CD4-positive, alpha-beta T cell treated with Interleukin-10 for 1 hour (primary cell): ENCODE results near the gene GOLGA6L6.
"Not testable (repeated sequence)": the region's sequence is repeated elsewhere in the genome, so short reads cannot be mapped to it uniquely, and the experiment has no call there.

Experiments used
- DNase-seq: peaks from one replicate; pipeline ENCODE4 v3.0.0-alpha.2; 2020

Gene GOLGA6L6, protein sequence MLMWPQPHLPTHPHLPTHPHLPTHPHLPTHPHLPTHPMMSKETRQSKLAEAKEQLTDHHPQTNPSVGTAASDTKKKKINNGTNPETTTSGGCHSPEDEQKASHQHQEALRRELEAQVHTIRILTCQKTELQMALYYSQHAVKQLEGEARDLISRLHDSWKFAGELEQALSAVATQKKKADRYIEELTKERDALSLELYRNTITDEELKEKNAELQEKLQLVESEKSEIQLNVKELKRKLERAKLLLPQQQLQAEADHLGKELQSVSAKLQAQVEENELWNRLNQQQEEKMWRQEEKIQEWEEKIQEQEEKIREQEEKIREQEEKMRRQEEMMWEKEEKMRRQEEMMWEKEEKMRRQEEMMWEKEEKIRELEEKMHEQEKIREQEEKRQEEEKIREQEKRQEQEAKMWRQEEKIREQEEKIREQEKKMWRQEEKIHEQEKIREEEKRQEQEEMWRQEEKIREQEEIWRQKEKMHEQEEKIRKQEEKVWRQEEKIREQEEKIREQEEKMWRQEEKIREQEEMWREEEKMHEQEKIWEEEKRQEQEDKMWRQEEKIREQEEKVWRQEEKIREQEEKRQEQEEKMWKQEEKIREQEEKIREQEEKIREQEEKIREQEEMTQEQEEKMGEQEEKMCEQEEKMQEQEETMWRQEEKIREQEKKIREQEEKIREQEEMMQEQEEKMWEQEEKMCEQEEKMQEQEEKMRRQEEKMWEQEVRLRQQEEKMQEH

DNA sequence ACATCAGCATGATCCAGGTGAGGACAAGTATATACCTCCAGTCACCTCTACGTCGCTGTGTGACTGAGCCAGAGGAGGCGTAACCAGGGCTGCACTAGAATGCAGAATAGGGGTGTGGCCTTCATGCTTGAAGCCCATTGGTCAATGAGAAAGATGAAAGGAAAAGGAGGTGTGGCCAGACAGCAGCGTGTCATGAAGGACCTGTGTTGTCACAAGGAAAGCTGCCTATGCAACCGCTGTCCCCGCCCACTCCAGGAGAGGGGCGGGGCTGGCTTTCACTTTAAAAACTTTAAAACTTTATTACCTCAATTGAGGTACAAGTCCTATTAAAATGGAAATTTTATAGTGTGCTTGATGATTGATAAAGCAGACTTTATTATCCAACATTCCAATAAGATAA lies at the start of gene GOLGA6L6:
Gene GOLGA6L6, minus strand, starts transcription at position 101 of the 400 bp plus-strand sequence. Its CDS starts 91 bp downstream, at position 10.
- not testable (repeated sequence) for DNase-seq

- not testable (repeated sequence) for DNase-seq
Observed at GRCh38 chr15:20590069-20590468, 48.5 kb upstream of the GOLGA6L6 start.

GRCh38 chr15:20586821-20587220 lies 45.2 kb upstream of the GOLGA6L6 start:
- not testable (repeated sequence) for DNase-seq

- DNase-seq, result not testable (repeated sequence)
Observed at GRCh38 chr15:20582726-20583115, 41.1 kb upstream of the GOLGA6L6 start.

DNA sequence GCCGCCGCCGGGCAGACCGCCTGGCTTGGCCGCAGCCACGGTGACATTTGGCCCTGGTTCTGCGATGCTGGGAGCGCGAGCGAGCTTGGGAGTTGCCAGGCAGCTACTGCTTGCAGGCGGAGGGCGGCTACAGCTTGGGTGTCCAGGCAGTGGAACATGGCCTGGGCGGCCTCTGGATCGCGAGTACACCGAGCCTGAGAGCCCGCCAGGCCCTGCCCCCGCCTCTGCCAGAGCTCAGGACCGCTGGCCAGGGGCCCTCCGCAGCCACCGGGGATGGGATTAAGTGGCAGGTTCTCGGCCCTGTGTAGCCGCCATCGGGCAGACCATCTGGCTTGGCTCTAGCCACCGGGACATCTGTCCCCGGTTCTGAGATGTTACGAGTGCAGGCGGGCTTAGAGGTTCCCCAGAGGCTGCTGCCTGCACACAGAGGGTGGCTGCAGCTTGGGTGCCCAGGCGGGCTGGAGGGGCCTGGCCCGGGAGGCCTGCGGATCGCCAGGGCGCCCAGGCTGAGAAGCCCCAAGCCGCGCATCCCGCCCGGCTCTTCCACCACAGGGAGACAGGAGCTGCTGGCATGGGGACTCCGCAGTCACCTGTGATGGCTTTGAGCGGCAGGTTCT lies 40.6 kb upstream of the GOLGA6L6 start:
- DNase-seq, result not testable (repeated sequence)

GRCh38 chr15:20581261-20582108 lies 39.9 kb upstream of the GOLGA6L6 start:
- DNase-seq, result not testable (repeated sequence)

DNA sequence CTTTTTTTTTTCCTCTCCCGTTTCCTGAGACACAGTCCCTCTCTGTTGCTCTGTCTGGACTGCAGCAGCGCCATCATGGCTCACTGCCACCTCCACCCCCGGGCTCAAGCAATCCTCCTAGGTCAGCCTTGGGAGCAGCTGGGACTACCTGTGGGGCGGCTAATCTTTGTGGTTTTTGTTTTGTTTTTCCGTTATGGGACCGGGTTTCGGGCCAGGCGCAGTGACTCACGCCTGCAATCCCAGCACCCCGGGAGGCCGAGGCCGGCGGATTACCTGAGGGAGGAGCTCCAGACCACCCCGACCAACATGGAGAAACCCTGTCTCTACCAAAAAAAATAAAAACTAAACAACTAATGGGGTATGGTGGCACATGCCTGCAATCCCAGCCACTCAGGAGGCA lies 38.1 kb upstream of the GOLGA6L6 start:
- not testable (repeated sequence) for DNase-seq

GRCh38 chr15:20551289-20551688 lies 9.7 kb upstream of the GOLGA6L6 start:
- DNase-seq, result not testable (repeated sequence)

DNA sequence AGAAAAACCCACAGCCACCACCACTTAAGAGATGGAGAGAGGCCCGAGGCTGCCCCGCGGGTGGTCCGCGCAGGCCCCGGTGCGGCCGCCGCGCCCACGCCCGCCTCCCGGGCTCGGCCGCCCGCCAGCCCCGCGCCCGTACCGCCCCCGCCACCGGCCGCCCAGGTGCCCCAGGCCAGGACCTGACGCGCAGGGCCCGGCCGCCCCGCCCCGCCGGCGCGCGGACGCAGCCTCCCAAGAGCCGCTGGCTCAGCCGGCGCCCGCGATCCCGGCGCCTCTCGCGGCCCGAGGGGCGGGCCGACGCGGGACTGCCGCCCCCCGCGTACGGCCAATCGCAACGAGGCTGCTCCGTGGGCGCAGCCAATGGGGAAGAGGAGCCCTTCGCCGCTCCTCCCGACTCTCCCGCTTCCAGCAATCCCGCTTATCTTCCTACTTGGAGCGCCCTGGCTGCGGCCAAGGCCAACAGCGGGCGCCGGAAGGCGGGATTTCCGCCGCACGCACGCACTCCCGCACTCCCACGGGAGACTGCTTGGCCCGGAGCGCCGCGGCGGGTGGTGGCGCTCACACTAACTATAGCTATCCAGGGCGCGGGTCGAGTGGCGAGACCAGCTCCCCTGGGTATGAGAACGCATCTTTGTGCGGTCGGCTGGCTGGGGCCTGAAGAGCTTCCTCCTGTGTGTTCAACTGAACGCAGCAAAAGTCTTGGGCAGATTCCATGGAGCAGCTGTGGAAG lies 35.5 kb downstream of the GOLGA6L6 start:
- not testable (repeated sequence) for DNase-seq

DNA sequence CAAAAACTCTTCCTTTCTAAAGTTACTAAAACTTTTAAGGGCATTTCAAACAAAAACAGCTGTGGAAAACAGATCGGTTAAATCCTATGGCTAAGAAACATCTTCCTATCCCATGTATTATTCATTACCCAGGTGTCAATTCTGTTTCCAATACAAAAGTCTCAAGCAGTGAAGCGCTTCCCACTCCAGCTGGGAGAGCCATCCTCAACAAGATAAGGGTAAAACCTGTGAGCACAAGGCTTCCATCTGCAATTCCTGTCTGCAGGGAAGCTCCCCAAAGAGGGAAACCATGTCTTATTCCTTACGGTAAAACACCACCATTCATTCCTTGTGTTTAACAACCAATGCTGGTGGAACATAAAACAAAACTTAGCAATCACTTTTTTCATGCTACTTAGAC lies 38.8 kb downstream of the GOLGA6L6 start:
- DNase-seq, result not testable (repeated sequence)

GRCh38 chr15:20501512-20502222 lies 39.9 kb downstream of the GOLGA6L6 start:
- DNase-seq, result not testable (repeated sequence)

- not testable (repeated sequence) for DNase-seq
Observed at GRCh38 chr15:20497781-20498180, 43.8 kb downstream of the GOLGA6L6 start.

DNA sequence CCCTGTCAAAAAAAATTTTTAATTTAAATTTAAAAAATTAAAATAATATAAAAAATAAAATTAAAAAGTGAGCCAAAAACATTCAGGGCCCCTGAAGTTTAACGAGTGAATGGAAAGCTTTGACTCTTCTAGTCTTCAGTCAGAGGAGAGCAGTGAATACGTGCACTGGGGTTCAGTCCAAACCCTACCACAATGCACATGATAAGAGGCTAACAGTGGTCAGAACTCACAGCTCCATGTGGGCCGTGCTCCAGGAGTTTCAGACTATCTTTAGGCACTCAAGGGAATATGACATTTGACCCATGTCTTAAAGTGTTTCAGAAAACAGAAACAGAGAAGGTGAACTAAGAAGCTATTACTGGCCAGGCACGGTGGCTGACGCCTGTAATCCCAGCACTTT lies 48.6 kb downstream of the GOLGA6L6 start:
- DNase-seq, result not testable (repeated sequence)

- DNase-seq, result not testable (repeated sequence)
Observed at GRCh38 chr15:20492598-20492997, 49.0 kb downstream of the GOLGA6L6 start.

DNA sequence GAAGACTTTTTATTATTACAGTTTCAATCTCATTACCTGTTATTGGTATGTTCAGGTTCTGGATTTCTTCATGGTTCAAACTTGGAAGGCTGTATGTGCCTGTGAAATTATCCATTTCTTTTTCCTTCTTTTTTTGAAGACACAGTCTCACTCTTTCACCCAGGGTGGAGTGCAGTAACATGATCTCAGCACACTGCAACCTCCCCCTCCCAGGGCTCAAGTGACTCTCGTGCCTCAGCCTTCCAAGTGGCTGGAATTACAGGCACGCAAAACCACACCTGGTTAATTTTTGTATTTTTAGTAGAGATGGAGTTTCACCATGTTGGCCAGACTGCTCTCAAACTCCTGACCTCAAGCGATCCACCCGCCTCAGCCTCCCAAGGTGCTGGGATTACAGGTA lies 52.3 kb downstream of the GOLGA6L6 start:
- DNase-seq, result not testable (repeated sequence)
